HG03280 (cell line): ENCODE results near the gene CFAP65.

Experiments used
- ATAC-seq: cut with Tn5 transposase; IDR thresholded peaks from one replicate; pipeline ENCODE4 v1.9.1; 2021; ENCODE audit warnings: mild to moderate bottlenecking, moderate library complexity; ENCODE audit not compliant: unreplicated experiment

CFAP65 gene

GRCh38 chr2:218993345-218994315 is 47.7 kb downstream of the CFAP65 start, which contains the start of gene CRYBA2:
CRYBA2 (minus strand) TSS chr2:218993422; CDS start chr2:218993176, 246 bp downstream.
- ATAC-seq, result no peak

- no peak for ATAC-seq
These were observed 48.5 kb downstream of the CFAP65 start for GRCh38 chr2:218992703-218993344.

GRCh38 chr2:218992196-218992595 is 49.1 kb downstream of the CFAP65 start:
- ATAC-seq, result no peak

GRCh38 chr2:218991674-218992168 is 49.6 kb downstream of the CFAP65 start:
- no peak for ATAC-seq

- ATAC-seq, result no peak
These were observed 50.7 kb downstream of the CFAP65 start for GRCh38 chr2:218990612-218991011.

- ATAC-seq, result no peak
These were observed 51.3 kb downstream of the CFAP65 start for GRCh38 chr2:218990052-218990451.

- ATAC-seq, result no peak
These were observed 52.7 kb downstream of the CFAP65 start for GRCh38 chr2:218988650-218989049.

- ATAC-seq, result no peak
These were observed 53.2 kb downstream of the CFAP65 start for GRCh38 chr2:218988164-218988563.

- ATAC-seq, result no peak
These were observed 55.1 kb downstream of the CFAP65 start for GRCh38 chr2:218986148-218986761.

- no peak for ATAC-seq
These were observed 55.8 kb downstream of the CFAP65 start for GRCh38 chr2:218985325-218986091.

GRCh38 chr2:218985021-218985324 is 56.3 kb downstream of the CFAP65 start, which contains the start of gene FEV:
FEV (minus strand) TSS chr2:218985184; CDS start chr2:218985075, 109 bp downstream.
- ATAC-seq, result no peak

GRCh38 chr2:218984239-218985020 is 56.9 kb downstream of the CFAP65 start:
- ATAC-seq, result no peak

- no peak for ATAC-seq
These were observed 57.4 kb downstream of the CFAP65 start for GRCh38 chr2:218983934-218984238.

- no peak for ATAC-seq
These were observed 57.9 kb downstream of the CFAP65 start for GRCh38 chr2:218983263-218983933.

- no peak for ATAC-seq
These were observed 58.6 kb downstream of the CFAP65 start for GRCh38 chr2:218982586-218983262.

GRCh38 chr2:218981881-218982585 is 59.3 kb downstream of the CFAP65 start:
- ATAC-seq, result no peak

GRCh38 chr2:218981390-218981880 is 59.9 kb downstream of the CFAP65 start:
- ATAC-seq, result no peak

- no peak for ATAC-seq
These were observed 60.5 kb downstream of the CFAP65 start for GRCh38 chr2:218980735-218981389.
